Astrocyte (in vitro differentiated cells and primary cell): ENCODE results near the gene DOCK1.

Experiments used
- EZH2 ChIP-seq: IDR thresholded peaks from 2 replicates; pipeline ENCODE4 v1.6.1; 2012; ENCODE audit warnings: mild to moderate bottlenecking, low read length, inconsistent platforms; ENCODE audit not compliant: insufficient read depth
- TF ChIP-seq, protein P1 (sequence below): IDR thresholded peaks from 2 replicates; pipeline ENCODE4 v1.5.1; 2011; ENCODE audit warnings: low read depth, mild to moderate bottlenecking, inconsistent platforms, low read length, moderate library complexity; ENCODE audit not compliant: insufficient read depth

DNA sequence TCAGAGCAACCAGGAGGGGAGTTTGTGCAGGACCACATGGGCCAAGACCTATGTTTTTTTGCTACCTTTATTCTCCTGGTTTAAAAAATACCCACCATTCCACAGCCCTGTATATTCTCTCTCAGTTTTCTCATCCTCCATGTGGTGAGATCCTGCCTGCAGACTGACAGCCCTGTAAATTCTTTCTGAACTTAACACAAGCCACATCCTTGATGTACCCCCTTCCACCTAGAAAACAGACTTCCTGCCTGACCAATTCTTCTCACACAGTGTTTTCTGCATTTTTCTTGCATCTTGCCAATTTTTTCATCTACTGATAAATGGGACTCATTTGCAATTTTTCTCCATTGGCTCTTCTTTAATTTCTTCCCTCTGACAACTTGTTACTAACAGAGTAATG lies 212.8 kb downstream of the DOCK1 start:
- TF ChIP-seq, protein P1, sequence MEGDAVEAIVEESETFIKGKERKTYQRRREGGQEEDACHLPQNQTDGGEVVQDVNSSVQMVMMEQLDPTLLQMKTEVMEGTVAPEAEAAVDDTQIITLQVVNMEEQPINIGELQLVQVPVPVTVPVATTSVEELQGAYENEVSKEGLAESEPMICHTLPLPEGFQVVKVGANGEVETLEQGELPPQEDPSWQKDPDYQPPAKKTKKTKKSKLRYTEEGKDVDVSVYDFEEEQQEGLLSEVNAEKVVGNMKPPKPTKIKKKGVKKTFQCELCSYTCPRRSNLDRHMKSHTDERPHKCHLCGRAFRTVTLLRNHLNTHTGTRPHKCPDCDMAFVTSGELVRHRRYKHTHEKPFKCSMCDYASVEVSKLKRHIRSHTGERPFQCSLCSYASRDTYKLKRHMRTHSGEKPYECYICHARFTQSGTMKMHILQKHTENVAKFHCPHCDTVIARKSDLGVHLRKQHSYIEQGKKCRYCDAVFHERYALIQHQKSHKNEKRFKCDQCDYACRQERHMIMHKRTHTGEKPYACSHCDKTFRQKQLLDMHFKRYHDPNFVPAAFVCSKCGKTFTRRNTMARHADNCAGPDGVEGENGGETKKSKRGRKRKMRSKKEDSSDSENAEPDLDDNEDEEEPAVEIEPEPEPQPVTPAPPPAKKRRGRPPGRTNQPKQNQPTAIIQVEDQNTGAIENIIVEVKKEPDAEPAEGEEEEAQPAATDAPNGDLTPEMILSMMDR: no peak
- no peak for TF ChIP-seq EZH2
